Measurements from ENCODE around the gene NRARP.

Gene NRARP

GRCh38 chr9:137307255-137308056, 5.4 kb upstream of the NRARP start:
- H3K4me3 ChIP-seq (ENCODE audit: low read depth, low read length), result no peak overlapping the region
- no peak for TF ChIP-seq CTCF (IDR thresholded peaks at IDR 0.05; ENCODE audit: borderline replicate concordance, insufficient read depth, low read depth, low read length)

DNA sequence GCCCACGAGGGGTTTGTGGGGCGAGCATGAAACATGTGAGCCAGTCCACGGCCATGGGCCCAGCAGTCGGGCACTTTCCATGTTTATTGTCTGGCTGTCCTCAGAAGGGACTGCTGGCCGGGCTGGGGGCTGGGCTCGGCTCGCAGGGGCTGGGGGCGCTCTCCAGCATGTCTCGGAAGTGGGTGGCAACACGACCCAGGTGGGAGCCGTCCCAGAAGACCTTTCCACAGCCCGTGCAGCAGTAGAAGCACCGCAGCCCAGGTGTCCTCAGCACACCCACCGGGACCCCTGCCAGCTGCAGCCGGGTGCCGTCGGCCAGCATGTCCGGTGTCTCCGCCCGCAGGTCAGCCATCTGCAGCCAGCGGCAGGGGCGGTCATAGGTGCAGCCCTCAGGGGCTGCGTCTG, 4.8 kb upstream of the NRARP start:
- H3K4me3 ChIP-seq (ENCODE audit: low read depth, low read length), result no peak overlapping the region
- TF ChIP-seq CTCF (IDR thresholded peaks at IDR 0.05; ENCODE audit: borderline replicate concordance, insufficient read depth, low read depth, low read length), result no peak

GRCh38 chr9:137306066-137306849, 4.2 kb upstream of the NRARP start:
- H3K4me3 ChIP-seq (ENCODE audit: low read depth, low read length), result no peak overlapping the region
- no peak for TF ChIP-seq CTCF (IDR thresholded peaks at IDR 0.05; ENCODE audit: borderline replicate concordance, insufficient read depth, low read depth, low read length)

DNA sequence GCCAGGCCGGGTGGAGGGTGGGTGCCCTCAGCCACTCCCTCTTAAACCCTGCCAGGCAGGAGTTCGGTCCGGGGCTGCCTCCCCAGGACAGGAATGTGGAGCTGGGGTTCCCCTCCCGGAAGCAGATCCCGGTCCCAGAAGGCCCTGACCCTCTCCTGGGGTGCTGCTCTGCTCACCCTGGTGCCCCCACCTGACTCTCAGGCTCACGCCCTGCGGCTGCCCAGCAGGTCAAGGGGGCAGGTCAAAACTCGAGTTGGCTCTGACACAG, 3.7 kb upstream of the NRARP start:
- no peak for TF ChIP-seq CTCF (IDR thresholded peaks at IDR 0.05; ENCODE audit: borderline replicate concordance, insufficient read depth, low read depth, low read length)
- no peak overlapping the region for H3K4me3 ChIP-seq (ENCODE audit: low read depth, low read length)

GRCh38 chr9:137305060-137305797, 3.2 kb upstream of the NRARP start:
- peak; percentile 12; the same call in 1 of the 2 replicates for TF ChIP-seq CTCF (IDR thresholded peaks at IDR 0.05; ENCODE audit: borderline replicate concordance, insufficient read depth, low read depth, low read length)
- no peak overlapping the region for H3K4me3 ChIP-seq (ENCODE audit: low read depth, low read length)

GRCh38 chr9:137304383-137305059, 2.5 kb upstream of the NRARP start:
- TF ChIP-seq CTCF (IDR thresholded peaks at IDR 0.05; ENCODE audit: borderline replicate concordance, insufficient read depth, low read depth, low read length), result no peak
- no peak overlapping the region for H3K4me3 ChIP-seq (ENCODE audit: low read depth, low read length)

Data from GM12875 (cell line).